Smooth muscle cell (in vitro differentiated cells): Measurements from ENCODE around the gene FXN. TPM values are rescaled to one million over a fixed set of nuclear protein-coding genes. Genes with fewer than 3 reads are reported as not detected.

Source experiments
- DNase-seq: peaks from one replicate; lab custom pipeline; 2025; ENCODE audit not compliant: unreplicated experiment; lab: John Stamatoyannopoulos, UW
- H2AFZ ChIP-seq: fragments of 200-600 bp; sonication (generic); 2 replicates; pipeline ENCODE4 v1.6.0; 2016; ENCODE audit warnings: antibody characterized with exemption, low read depth, mild to moderate bottlenecking
- H3F3A ChIP-seq: fragments of 200-600 bp; sonication (generic); 2 replicates; pipeline ENCODE4 v1.6.0; 2017; ENCODE audit warnings: antibody characterized with exemption, low read depth
- H3K27ac ChIP-seq: fragments of 200-600 bp; sonication (generic); 2 replicates; pipeline ENCODE4 v1.5.1; 2016; ENCODE audit warnings: low read depth, mild to moderate bottlenecking
- H3K27me3 ChIP-seq: fragments of 200-600 bp; sonication (generic); 2 replicates; pipeline ENCODE4 v1.6.1; 2016; ENCODE audit warnings: low read depth, mild to moderate bottlenecking
- H3K36me3 ChIP-seq: fragments of 200-600 bp; sonication (generic); 2 replicates; pipeline ENCODE4 v1.5.1; 2016; ENCODE audit warnings: low read depth
- H3K4me1 ChIP-seq: fragments of 200-600 bp; sonication (generic); 2 replicates; pipeline ENCODE4 v1.5.1; 2016; ENCODE audit warnings: low read depth
- H3K4me2 ChIP-seq: fragments of 200-600 bp; sonication (generic); 2 replicates; pipeline ENCODE4 v1.6.0; 2016; ENCODE audit warnings: mild to moderate bottlenecking
- H3K4me3 ChIP-seq: fragments of 200-600 bp; sonication (generic); 2 replicates; pipeline ENCODE4 v1.5.1; 2016; ENCODE audit warnings: mild to moderate bottlenecking
- H3K79me2 ChIP-seq: fragments of 200-600 bp; sonication (generic); 2 replicates; pipeline ENCODE4 v1.6.0; 2016; ENCODE audit warnings: low read depth, mild to moderate bottlenecking
- H3K9ac ChIP-seq: fragments of 200-600 bp; sonication (generic); 2 replicates; pipeline ENCODE4 v1.6.0; 2016; ENCODE audit warnings: low read depth
- H3K9me3 ChIP-seq: fragments of 200-600 bp; sonication (generic); replicated peaks from 2 replicates; pipeline ENCODE4 v1.5.1; 2016; ENCODE audit warnings: low read depth
- H4K20me1 ChIP-seq: fragments of 200-600 bp; sonication (generic); 2 replicates; pipeline ENCODE4 v1.6.0; 2016; ENCODE audit warnings: low read depth
- WGBS: methylation state at CpG from one replicate; pipeline ENCODE4 v1.1.7; 2016; ENCODE audit warnings: low lambda C conversion rate; 5-methylcytosine and 5-hydroxymethylcytosine counted together
- polyA plus RNA-seq: library from polyadenylated mRNA; unstranded; fragments of >200 nt; fragmentation: Nextera tagmentation; extraction: Ambion mirVana; gene quantifications from 2 replicates; pipeline ENCODE4 v1.2.1, GENCODE V29; 2016
- total RNA-seq: library from RNA; depleted of rRNA; stranded (reverse); fragments of >200 nt; gene quantifications from 2 replicates; pipeline ENCODE4 v1.2.3, GENCODE V29; 2014
- TF ChIP-seq, protein P1 (sequence below): fragments of 200-600 bp; sonication (generic); IDR thresholded peaks from 2 replicates; pipeline ENCODE4 v1.5.1; 2017; ENCODE audit warnings: borderline replicate concordance, mild to moderate bottlenecking, antibody characterized with exemption; ENCODE audit not compliant: insufficient read depth, poor library complexity, severe bottlenecking

The FXN gene
- total and polyA plus RNA-seq, 2 experiments from 2014 or later, result 15.2 to 16.0 TPM

DNA sequence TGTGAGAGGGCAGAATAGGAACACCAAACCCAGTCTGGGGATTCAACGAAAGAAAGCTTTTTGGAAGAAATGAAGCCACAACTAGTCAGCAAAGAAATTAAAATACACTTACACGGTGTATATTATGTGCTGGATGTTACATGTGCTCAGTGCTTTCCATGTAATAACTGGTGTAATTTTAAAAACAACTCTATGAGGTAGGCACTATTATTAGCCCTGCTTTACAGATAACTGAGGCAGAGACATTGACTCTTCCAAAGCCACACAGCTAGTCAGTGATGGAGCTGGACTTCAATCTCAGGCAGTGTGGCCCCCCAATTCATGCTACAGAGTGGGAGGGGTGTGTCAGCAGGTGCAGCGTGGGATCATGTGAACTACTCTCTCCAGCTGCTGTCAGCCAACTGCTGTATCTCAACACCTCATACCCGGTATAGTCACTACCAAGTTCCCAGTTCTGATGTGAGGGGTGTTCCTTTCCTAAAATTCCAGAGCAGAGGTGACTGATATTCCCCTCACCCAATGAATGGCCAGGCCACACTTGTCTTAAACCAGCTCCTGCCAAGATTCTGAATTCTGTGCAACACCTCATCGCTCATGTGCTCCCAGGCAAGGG is 104.7 kb downstream of the FXN start:
- Histone ChIP-seq H2AFZ (no peak overlapping the region), H3K79me2 (peaks cover 13% of the 10 kb centered on the region)
- 87% methylated on average over 5 of the region's 5 CpGs for WGBS

DNA sequence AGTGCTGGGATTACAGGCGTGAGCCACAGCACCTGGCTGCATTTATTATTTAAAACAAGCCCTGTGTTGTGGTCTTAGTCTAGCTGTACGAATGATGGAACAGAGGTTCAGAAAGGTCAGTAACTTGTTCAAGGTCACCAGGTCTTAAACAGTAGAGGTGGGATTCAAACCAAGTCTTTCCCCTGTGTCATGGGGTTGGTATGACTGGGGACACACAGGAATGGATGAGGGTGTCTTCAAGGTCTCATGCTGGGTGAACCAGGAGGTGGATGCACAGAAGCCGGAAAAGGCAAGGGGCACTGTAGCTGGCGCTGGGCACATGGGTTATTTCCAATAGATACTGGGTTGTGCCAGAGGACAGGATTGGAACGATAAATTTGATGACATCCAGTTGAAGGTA is 106.3 kb downstream of the FXN start:
- no peak for DNase-seq
- Histone ChIP-seq H3K27ac (no peak overlapping the region), H3K36me3 (no peaks in the 10 kb centered on the region), H2AFZ (no peak overlapping the region), H3K9me3 (no peaks in the 10 kb centered on the region), H3K9ac (no peak overlapping the region), H3K4me3 (no peak overlapping the region), H3K4me1 (peaks cover under 1% of the 10 kb centered on the region), H3K27me3 (no peaks in the 10 kb centered on the region), H3K4me2 (no peak overlapping the region), H4K20me1 (no peaks in the 10 kb centered on the region), H3K79me2 (peaks cover 13% of the 10 kb centered on the region), H3F3A (no peaks in the 10 kb centered on the region)
- TF ChIP-seq, protein P1, sequence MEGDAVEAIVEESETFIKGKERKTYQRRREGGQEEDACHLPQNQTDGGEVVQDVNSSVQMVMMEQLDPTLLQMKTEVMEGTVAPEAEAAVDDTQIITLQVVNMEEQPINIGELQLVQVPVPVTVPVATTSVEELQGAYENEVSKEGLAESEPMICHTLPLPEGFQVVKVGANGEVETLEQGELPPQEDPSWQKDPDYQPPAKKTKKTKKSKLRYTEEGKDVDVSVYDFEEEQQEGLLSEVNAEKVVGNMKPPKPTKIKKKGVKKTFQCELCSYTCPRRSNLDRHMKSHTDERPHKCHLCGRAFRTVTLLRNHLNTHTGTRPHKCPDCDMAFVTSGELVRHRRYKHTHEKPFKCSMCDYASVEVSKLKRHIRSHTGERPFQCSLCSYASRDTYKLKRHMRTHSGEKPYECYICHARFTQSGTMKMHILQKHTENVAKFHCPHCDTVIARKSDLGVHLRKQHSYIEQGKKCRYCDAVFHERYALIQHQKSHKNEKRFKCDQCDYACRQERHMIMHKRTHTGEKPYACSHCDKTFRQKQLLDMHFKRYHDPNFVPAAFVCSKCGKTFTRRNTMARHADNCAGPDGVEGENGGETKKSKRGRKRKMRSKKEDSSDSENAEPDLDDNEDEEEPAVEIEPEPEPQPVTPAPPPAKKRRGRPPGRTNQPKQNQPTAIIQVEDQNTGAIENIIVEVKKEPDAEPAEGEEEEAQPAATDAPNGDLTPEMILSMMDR, result no peak
- 98% methylated on average over 5 of the region's 5 CpGs for WGBS

More for the DNA sequence above, 104.7 kb downstream of the FXN start:
- Histone ChIP-seq H4K20me1 (no peaks in the 10 kb centered on the region), H3K4me3 (no peak overlapping the region), H3K9ac (no peak overlapping the region), H3F3A (no peaks in the 10 kb centered on the region), H3K27ac (no peak overlapping the region), H3K36me3 (no peaks in the 10 kb centered on the region), H3K4me1 (peaks cover 4% of the 10 kb centered on the region), H3K4me2 (no peak overlapping the region), H3K9me3 (no peaks in the 10 kb centered on the region), H3K27me3 (no peaks in the 10 kb centered on the region)
- TF ChIP-seq, protein P1, result no peak
- no peak for DNase-seq

DNA sequence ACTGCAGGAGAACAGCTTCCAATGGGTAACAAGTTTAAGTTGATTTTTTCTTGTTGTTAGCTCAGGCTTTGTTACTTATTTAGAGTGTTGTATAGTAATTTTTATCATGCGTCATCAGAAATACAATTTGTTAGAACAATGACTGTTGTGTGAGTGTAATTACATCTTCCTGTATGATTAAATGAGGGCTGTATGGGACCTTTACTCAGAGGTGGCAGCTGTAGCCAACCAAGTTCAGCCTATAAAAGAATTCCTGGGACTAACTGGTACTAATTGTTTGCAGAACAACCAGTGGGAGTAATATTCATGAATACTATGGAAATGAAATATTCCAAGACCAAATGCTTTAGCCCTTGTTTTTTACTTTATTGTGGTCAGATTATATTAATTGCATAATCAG is 107.7 kb downstream of the FXN start:
- no peaks in the 10 kb centered on the region for H3K9me3 ChIP-seq
- H2AFZ ChIP-seq, result no peak overlapping the region
- 94% methylated on average over 1 of the region's 1 CpG for WGBS
- no peak overlapping the region for H3K9ac ChIP-seq
- no peaks in the 10 kb centered on the region for H3K4me1 ChIP-seq
- no peak overlapping the region for H3K4me3 ChIP-seq
- no peak overlapping the region for H3K27ac ChIP-seq
- TF ChIP-seq, protein P1, result no peak
- no peak for DNase-seq
- no peaks in the 10 kb centered on the region for H4K20me1 ChIP-seq
- peaks cover 13% of the 10 kb centered on the region for H3K79me2 ChIP-seq
- no peaks in the 10 kb centered on the region for H3K36me3 ChIP-seq
- no peaks in the 10 kb centered on the region for H3F3A ChIP-seq
- no peak overlapping the region for H3K4me2 ChIP-seq
- H3K27me3 ChIP-seq, result no peaks in the 10 kb centered on the region

- 77% methylated on average over 8 of the region's 8 CpGs for WGBS
- peaks cover 9% of the 10 kb centered on the region for H3K4me1 ChIP-seq
- no peaks in the 10 kb centered on the region for H3K36me3 ChIP-seq
- TF ChIP-seq, protein P1, result no peak
- H3K79me2 ChIP-seq, result peaks cover 13% of the 10 kb centered on the region
- no peak for DNase-seq
- no peak overlapping the region for H3K4me2 ChIP-seq
- H3K9ac ChIP-seq, result no peak overlapping the region
- H3F3A ChIP-seq, result peaks cover 9% of the 10 kb centered on the region
- H3K4me3 ChIP-seq, result no peak overlapping the region
- no peak overlapping the region for H3K27ac ChIP-seq
- H3K27me3 ChIP-seq, result no peaks in the 10 kb centered on the region
- no peak overlapping the region for H2AFZ ChIP-seq
- H4K20me1 ChIP-seq, result no peaks in the 10 kb centered on the region
- no peaks in the 10 kb centered on the region for H3K9me3 ChIP-seq
These were observed 109.7 kb downstream of the FXN start for GRCh38 chr9:69145144-69145715.
